Measurements from ENCODE around the gene MBNL1. TPM values are rescaled to one million over a fixed set of nuclear protein-coding genes. Genes with fewer than 3 reads are reported as not detected.

Gene MBNL1
- total RNA-seq, 4 donors from 2014 or later, result 152 to 286 (median 228) TPM

- TF ChIP-seq POLR2A (IDR thresholded peaks at IDR 0.05) (no peak), CTCF (IDR thresholded peaks at IDR 0.05) (no peak)
- no peak for DNase-seq (ENCODE audit: low spot score in 2 of 2)
- H3K4me3 ChIP-seq (ENCODE audit: low read depth, poor library complexity, severe bottlenecking), result no peak overlapping the region
- intact Hi-C loops (cut with DNase I; ENCODE audit: low total_unique reads), result no loop called here
- WGBS, 2 donors, result 84 to 88% methylated on average over 10 of the region's 10 CpGs
Measured at GRCh38 chr3:152243721-152244516, 24.8 kb upstream of the MBNL1 start.

- DNase-seq (ENCODE audit: low spot score in 2 of 2), result no peak
- intact Hi-C loops (cut with DNase I; ENCODE audit: low total_unique reads), result no loop called here
- H3K4me3 ChIP-seq (ENCODE audit: low read depth, poor library complexity, severe bottlenecking), result no peak overlapping the region
- 60 to 64% methylated on average over 2 of the region's 2 CpGs for WGBS, 2 donors
- TF ChIP-seq POLR2A (IDR thresholded peaks at IDR 0.05), result no peak
- TF ChIP-seq CTCF (IDR thresholded peaks at IDR 0.05), result no peak
Measured at GRCh38 chr3:152244517-152244888, 24.2 kb upstream of the MBNL1 start.

- H3K4me3 ChIP-seq (ENCODE audit: low read depth, poor library complexity, severe bottlenecking), result no peak overlapping the region
- intact Hi-C loops (cut with DNase I; ENCODE audit: low total_unique reads), result no loop called here
- no peak for TF ChIP-seq CTCF (IDR thresholded peaks at IDR 0.05)
- no peak for TF ChIP-seq POLR2A (IDR thresholded peaks at IDR 0.05)
- no peak for DNase-seq (ENCODE audit: low spot score in 2 of 2)
- WGBS, 2 donors, result 83 to 88% methylated on average over 3 of the region's 3 CpGs
Measured at GRCh38 chr3:152245498-152246170, 23.1 kb upstream of the MBNL1 start.

- TF ChIP-seq POLR2A (IDR thresholded peaks at IDR 0.05) (no peak), CTCF (IDR thresholded peaks at IDR 0.05) (no peak)
- no peak for DNase-seq (ENCODE audit: low spot score in 2 of 2)
- intact Hi-C loops (cut with DNase I; ENCODE audit: low total_unique reads), result no loop called here
- no peak overlapping the region for H3K4me3 ChIP-seq (ENCODE audit: low read depth, poor library complexity, severe bottlenecking)
Measured at GRCh38 chr3:152251916-152252315, 16.8 kb upstream of the MBNL1 start.

- intact Hi-C loops (cut with DNase I; ENCODE audit: low total_unique reads), result no loop called here
- DNase-seq (ENCODE audit: low spot score in 2 of 2), result no peak
- TF ChIP-seq CTCF (IDR thresholded peaks at IDR 0.05), result no peak
- TF ChIP-seq POLR2A (IDR thresholded peaks at IDR 0.05), result no peak
- WGBS, 2 donors, result 90 to 91% methylated on average over 3 of the region's 3 CpGs
- H3K4me3 ChIP-seq (ENCODE audit: low read depth, poor library complexity, severe bottlenecking), result no peak overlapping the region
Measured at GRCh38 chr3:152252755-152253154, 16.0 kb upstream of the MBNL1 start.
